GM19463 (cell line): ENCODE data around the gene SLC5A10.
"Not testable (repeated sequence)": the region's sequence is repeated elsewhere in the genome, so short reads cannot be mapped to it uniquely, and the experiment has no call there.

Source experiments
- ATAC-seq: cut with Tn5 transposase; IDR thresholded peaks from one replicate; pipeline ENCODE4 v1.9.1; 2021; ENCODE audit warnings: mild to moderate bottlenecking, moderate library complexity; ENCODE audit not compliant: unreplicated experiment

The SLC5A10 gene

DNA sequence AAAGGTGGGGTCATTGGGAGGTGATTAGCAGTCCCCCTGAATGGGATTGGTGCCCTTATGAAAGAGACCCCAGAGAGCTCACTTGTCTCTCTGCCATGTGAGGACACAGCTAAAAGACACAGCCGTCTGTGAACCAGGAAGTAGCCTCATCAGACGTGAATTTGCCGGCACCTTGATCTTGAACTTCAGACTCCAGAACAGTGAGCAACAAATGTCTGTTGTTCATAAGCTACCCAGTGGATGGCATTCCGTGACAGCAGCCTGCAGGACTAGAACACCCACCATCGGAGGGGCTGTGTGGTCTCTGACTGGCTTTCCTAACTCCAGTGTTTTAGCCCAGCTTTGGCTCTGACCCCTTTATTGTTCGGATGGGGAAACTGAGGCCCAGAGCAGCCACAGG is 85.6 kb downstream of the SLC5A10 start:
- ATAC-seq, result not testable (repeated sequence)

- ATAC-seq, result not testable (repeated sequence)
These were observed 86.0 kb downstream of the SLC5A10 start for GRCh38 chr17:19038007-19038406.

GRCh38 chr17:19038730-19039129 is 86.8 kb downstream of the SLC5A10 start:
- ATAC-seq, result peak; percentile 39

DNA sequence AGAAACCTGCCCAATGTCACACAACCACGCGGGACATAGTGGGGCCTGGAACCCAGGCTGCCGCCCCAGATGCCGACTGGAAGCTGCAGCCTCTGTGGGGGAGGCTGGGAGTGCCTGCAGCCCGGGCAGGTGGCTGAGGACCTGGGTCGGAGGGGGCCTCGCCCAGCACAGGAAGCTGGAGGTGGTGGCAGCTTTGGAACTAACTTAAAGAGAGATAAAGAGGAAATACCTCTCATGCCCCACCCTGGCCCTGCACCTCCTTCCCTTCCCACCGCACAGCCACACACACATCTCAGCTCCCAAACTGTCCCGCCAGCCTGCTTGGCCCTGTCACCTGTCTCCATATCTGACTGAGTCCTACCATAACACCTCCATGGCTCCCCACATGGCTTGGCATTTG is 88.4 kb downstream of the SLC5A10 start:
- ATAC-seq, result not testable (repeated sequence)

DNA sequence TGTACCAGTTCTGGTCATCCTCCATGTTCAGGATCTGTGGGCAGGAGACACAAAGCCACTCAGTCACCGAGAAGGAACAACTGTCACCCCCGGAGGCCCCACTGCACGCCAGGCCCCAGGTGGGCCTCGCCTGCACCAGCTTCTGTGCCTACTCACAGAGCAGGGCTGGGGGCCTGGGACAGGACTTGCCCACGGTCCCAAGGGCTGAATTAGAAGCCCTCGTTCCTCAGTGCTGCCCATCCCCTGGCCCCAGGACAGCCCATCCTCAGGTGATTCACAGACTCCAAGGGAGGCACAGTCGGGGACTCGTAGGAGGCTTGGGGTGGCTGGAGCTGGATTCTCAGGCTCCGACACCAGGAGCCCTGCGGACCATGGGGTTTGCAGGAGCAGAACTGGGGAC is 89.9 kb downstream of the SLC5A10 start:
- not testable (repeated sequence) for ATAC-seq

GRCh38 chr17:19042369-19042768 is 90.4 kb downstream of the SLC5A10 start:
- ATAC-seq, result not testable (repeated sequence)

- ATAC-seq, result not testable (repeated sequence)
These were observed 91.1 kb downstream of the SLC5A10 start for GRCh38 chr17:19043032-19043431.

- not testable (repeated sequence) for ATAC-seq
These were observed 92.7 kb downstream of the SLC5A10 start for GRCh38 chr17:19044643-19045042.

GRCh38 chr17:19046782-19047375 is 94.9 kb downstream of the SLC5A10 start, which contains the start of gene GRAP:
Gene GRAP (minus strand): TSS chr17:19046957. CDS start chr17:19046926, 31 bp downstream.
- ATAC-seq, result peak; percentile 48

DNA sequence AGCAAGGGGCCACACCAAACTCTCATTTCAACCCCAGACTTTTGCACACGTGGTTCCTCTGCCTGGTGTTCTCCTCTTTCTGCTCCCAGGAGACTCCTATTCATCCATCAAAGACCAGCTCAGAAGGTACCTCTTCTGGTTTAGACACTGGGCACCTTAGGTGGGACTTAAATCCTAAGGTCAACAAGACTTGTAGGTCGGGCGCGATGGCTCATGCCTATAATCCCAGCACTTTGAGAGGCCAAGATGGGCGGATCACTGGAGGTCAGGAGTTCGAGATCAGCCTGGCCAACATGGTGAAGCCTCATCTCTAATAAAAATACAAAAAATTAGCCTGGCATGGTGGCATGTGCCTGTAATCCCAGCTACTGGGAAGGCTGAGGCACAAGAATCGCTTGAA is 95.5 kb downstream of the SLC5A10 start:
- ATAC-seq, result not testable (repeated sequence)

GRCh38 chr17:19048826-19049225 is 96.9 kb downstream of the SLC5A10 start:
- ATAC-seq, result not testable (repeated sequence)

DNA sequence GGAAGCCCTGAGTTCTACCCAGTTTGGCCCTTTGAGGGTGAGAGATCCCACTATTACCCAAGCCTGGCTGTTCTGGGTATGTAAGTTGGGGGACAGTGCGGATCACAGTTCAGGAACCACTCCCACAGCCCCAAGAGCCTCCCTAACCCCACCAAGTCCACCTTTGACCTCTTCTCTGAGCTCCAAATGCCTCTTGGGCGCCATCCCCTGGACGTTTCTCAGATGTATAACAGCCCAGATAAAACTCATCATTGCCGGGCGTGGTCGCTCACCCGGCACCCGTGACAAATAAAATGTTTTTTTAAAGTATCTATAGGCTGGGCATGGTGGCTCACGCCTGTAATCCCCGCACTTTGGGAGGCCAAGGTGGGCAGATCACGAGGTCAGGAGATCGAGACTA is 103.5 kb downstream of the SLC5A10 start:
- ATAC-seq, result peak; percentile 47

GRCh38 chr17:19062009-19062717 is 110.2 kb downstream of the SLC5A10 start:
- peak; percentile 42 for ATAC-seq

DNA sequence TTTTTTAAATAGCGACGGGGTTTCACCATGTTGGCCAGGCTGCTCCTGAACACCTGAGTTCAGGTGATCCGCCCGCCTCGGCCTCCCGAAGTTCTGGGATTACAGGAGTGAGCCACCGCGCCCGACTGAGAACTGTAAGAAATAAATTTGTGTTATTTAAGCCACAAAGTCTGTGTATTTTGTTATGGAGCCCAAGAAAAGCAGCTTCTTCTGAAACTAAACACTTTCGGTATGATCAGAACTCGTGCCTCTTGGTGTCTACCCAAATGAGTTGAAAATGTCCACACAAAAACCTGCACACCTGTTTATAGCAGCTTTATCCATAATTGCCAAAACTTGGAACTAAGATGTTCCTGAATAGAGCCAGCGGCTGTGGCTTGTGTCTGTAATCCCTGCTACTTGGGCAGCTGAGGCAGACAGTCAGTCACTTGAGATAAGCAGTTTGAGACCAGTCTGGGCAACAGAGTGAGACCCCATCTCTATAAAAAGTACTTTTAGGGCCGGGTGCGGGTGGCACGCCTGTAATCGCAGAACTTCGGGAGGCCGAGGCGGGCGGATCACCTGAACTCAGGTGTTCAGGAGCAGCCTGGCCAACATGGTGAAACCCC is 110.9 kb downstream of the SLC5A10 start:
- peak; percentile 63 for ATAC-seq

GRCh38 chr17:19063326-19063956 is 111.5 kb downstream of the SLC5A10 start:
- ATAC-seq, result not testable (repeated sequence)

- ATAC-seq, result not testable (repeated sequence)
These were observed 112.4 kb downstream of the SLC5A10 start for GRCh38 chr17:19064378-19064777.

DNA sequence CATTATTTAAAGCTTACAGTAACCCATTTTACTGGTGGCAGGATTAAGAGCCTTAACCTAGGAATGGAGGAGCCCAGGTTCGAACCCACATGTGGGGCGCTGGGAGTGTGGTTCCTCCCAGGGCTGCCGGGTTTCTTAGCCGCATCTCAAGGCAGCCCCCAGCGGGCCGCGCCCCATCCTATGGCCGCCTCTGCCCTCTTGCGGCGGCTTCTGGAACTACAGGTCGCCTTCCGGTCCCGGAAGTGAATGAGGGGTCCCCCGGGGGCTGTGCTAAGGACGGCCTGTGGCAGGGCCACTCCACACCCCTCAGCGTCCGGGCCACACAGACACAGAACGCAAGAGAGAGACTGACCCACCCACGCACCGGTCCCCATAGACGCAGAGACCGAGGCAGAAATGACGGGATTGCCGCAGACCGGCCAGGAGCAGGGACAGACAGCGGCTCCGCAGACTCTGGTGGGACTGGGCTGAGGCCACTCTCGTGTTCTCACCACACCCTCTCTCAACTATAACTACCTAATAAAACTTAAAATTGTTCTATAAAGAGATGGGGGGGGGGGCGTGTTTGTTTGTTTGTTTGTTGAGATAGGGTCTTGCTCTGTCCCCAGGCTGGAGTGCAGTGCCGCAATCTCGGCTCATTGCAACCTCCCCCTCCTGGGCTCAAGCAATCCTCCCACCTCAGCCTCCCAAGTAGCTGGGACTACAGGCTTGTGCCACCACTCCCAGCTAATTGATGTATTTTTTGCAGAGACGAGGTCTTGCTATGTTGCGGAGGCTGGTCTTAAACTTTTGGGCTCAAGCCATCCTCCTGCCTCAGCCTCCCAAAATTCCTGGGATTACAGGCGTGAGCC is 118.6 kb downstream of the SLC5A10 start:
- peak; percentile 93 for ATAC-seq
